H1 (cell line): Measurements from ENCODE around the gene C1GALT1. TPM values are rescaled to one million over a fixed set of nuclear protein-coding genes. Genes with fewer than 3 reads are reported as not detected.

Source experiments
- CTCF ChIA-PET: fragments of 300-600 bp; sonication (Branson Sonifier 250); formaldehyde crosslinking; loops from one replicate; lab custom pipeline; 2021; ENCODE audit not compliant: partially characterized antibody; lab: Charles Lee
- POLR2A ChIA-PET: fragments of 300-600 bp; sonication (Branson Sonifier 250); formaldehyde crosslinking; loops from one replicate; lab custom pipeline; 2021; ENCODE audit warnings: inconsistent platforms; ENCODE audit not compliant: partially characterized antibody; lab: Charles Lee
- DNase-seq, 2 experiments: peaks; one replicate each; pipeline versions ENCODE4 v3.0.0 to v3.0.0-alpha.2; 2010 to 2022; ENCODE audit warnings: low spot score in 2 of 2, low read depth in 1 of 2, mixed read lengths in 1 of 2
- FAIRE-seq: peaks from 2 replicates; lab custom pipeline; 2011; peaks lifted over from hg19 to GRCh38; lab: Jason Lieb, UNC
- H2AFZ ChIP-seq: 2 replicates; pipeline ENCODE4 v1.8.1; 2012; ENCODE audit warnings: low read length, inconsistent platforms
- H2AK5ac ChIP-seq: 2 replicates; pipeline ENCODE4 v1.6.1; 2013; ENCODE audit warnings: low read depth, low read length
- H2BK120ac ChIP-seq: replicated peaks from 2 replicates; pipeline ENCODE3; 2013; ENCODE audit warnings: low read depth, low read length, inconsistent platforms
- H2BK12ac ChIP-seq: 2 replicates; pipeline ENCODE4 v1.6.1; 2013; ENCODE audit warnings: low read depth, low read length
- H2BK15ac ChIP-seq: 2 replicates; pipeline ENCODE4 v1.6.1; 2013; ENCODE audit warnings: low read length
- H2BK20ac ChIP-seq: 2 replicates; pipeline ENCODE4 v1.6.1; 2013; ENCODE audit warnings: low read length
- H2BK5ac ChIP-seq: 2 replicates; pipeline ENCODE4 v1.6.1; 2013; ENCODE audit warnings: low read depth, low read length
- H3K14ac ChIP-seq: 2 replicates; pipeline ENCODE4 v1.6.1; 2013; ENCODE audit warnings: inconsistent platforms; ENCODE audit not compliant: insufficient read length
- H3K18ac ChIP-seq: 2 replicates; pipeline ENCODE4 v1.6.1; 2013; ENCODE audit warnings: low read length; ENCODE audit errors: extremely low read depth
- H3K23ac ChIP-seq: 2 replicates; pipeline ENCODE4 v1.6.1; 2013; ENCODE audit warnings: inconsistent platforms; ENCODE audit not compliant: insufficient read length
- H3K23me2 ChIP-seq: 2 replicates; pipeline ENCODE4 v1.6.1; 2013; ENCODE audit warnings: low read depth, low read length
- H3K27ac ChIP-seq: 2 replicates; pipeline ENCODE4 v1.6.1; 2011; ENCODE audit warnings: low read depth, low read length, inconsistent platforms
- H3K27me3 ChIP-seq, 4 experiments: replicated peaks in 1 of 4; 1 replicate in 1 of 4; 2 replicates in 3 of 4; pipeline versions ENCODE4 v1.6.1 to v1.8.1; 2011 to 2013; ENCODE audit warnings: low read length in 3 of 4, mild to moderate bottlenecking in 3 of 4, inconsistent platforms in 2 of 4, mixed read lengths in 2 of 4, moderate library complexity in 1 of 4; ENCODE audit not compliant: control insufficient read depth in 3 of 4, insufficient read depth in 3 of 4; ENCODE audit errors: extremely low read depth in 1 of 4
- H3K36me3 ChIP-seq, 4 experiments: 2 replicates each; pipeline versions ENCODE4 v1.6.1 to v1.8.1; 2011 to 2013; ENCODE audit warnings: mild to moderate bottlenecking in 4 of 4, low read length in 3 of 4, moderate library complexity in 2 of 4, control low read depth in 1 of 4, inconsistent platforms in 1 of 4; ENCODE audit not compliant: insufficient read depth in 4 of 4, control insufficient read depth in 2 of 4
- H3K4ac ChIP-seq: replicated peaks from 2 replicates; pipeline ENCODE3; 2013; ENCODE audit warnings: low read length, low read depth, mixed read lengths, inconsistent platforms; ENCODE audit not compliant: insufficient read length
- H3K4me1 ChIP-seq, 4 experiments: replicated peaks in 1 of 4; 1 replicate in 1 of 4; 2 replicates in 3 of 4; pipeline versions ENCODE4 v1.6.1 to v1.8.1; 2011 to 2013; ENCODE audit warnings: low read length in 3 of 4, inconsistent platforms in 2 of 4, mixed read lengths in 1 of 4; ENCODE audit not compliant: insufficient read depth in 4 of 4, control insufficient read depth in 3 of 4
- H3K4me2 ChIP-seq, 2 experiments: 2 replicates each; pipeline versions ENCODE4 v1.6.1 to v1.8.1; 2011 to 2013; ENCODE audit warnings: low read depth in 2 of 2, low read length in 2 of 2, control low read depth in 1 of 2, inconsistent platforms in 1 of 2, mild to moderate bottlenecking in 1 of 2; ENCODE audit not compliant: insufficient read depth in 1 of 2
- H3K4me3 ChIP-seq, 4 experiments: fragments of 200-600, 300-600 bp in 1 of 4; sonication (generic), shearing (Covaris generic), sonication (Bioruptor Twin) in 1 of 4; 2 replicates each; pipeline versions ENCODE4 v1.5.1 to v1.8.1; 2011 to 2016; ENCODE audit warnings: low read length in 4 of 4, low read depth in 3 of 4, control low read depth in 2 of 4, inconsistent platforms in 2 of 4, mild to moderate bottlenecking in 2 of 4, mixed read lengths in 1 of 4, moderate library complexity in 1 of 4; ENCODE audit not compliant: insufficient read depth in 2 of 4; ENCODE audit errors: extremely low read depth in 1 of 4
- H3K56ac ChIP-seq: replicated peaks from 2 replicates; pipeline ENCODE3; 2013; ENCODE audit warnings: low read depth, mild to moderate bottlenecking, mixed read lengths, low read length, inconsistent platforms; ENCODE audit not compliant: insufficient read length
- H3K79me1 ChIP-seq: 2 replicates; pipeline ENCODE4 v1.6.1; 2013; ENCODE audit warnings: low read depth, low read length, control low read depth
- H3K79me2 ChIP-seq, 2 experiments: 2 replicates each; pipeline versions ENCODE4 v1.6.1 to v1.8.1; 2012 to 2013; ENCODE audit warnings: low read length in 2 of 2, mild to moderate bottlenecking in 2 of 2, inconsistent platforms in 1 of 2; ENCODE audit not compliant: insufficient read depth in 2 of 2, control insufficient read depth in 1 of 2
- H3K9ac ChIP-seq, 4 experiments: replicated peaks in 1 of 4; 1 replicate in 1 of 4; 2 replicates in 3 of 4; pipeline versions ENCODE4 v1.6.1 to v1.8.1; 2011 to 2013; ENCODE audit warnings: low read depth in 3 of 4, low read length in 3 of 4, control low read depth in 2 of 4, mild to moderate bottlenecking in 2 of 4, moderate library complexity in 2 of 4, inconsistent platforms in 1 of 4; ENCODE audit errors: extremely low read depth in 1 of 4
- H3K9me3 ChIP-seq, 2 experiments: 2 replicates each; pipeline versions ENCODE4 v1.6.1 to v1.8.1; 2012 to 2013; ENCODE audit warnings: mild to moderate bottlenecking in 2 of 2, moderate library complexity in 2 of 2, control low read depth in 1 of 2, inconsistent platforms in 1 of 2, low read depth in 1 of 2, low read length in 1 of 2, mixed read lengths in 1 of 2; ENCODE audit not compliant: insufficient read depth in 2 of 2
- H4K20me1 ChIP-seq, 2 experiments: replicated peaks in 1 of 2; 2 replicates each; pipeline versions ENCODE3 to v1.8.1; 2011 to 2013; ENCODE audit warnings: inconsistent platforms in 2 of 2, low read length in 2 of 2, mild to moderate bottlenecking in 1 of 2; ENCODE audit not compliant: insufficient read depth in 2 of 2, control insufficient read depth in 1 of 2
- H4K5ac ChIP-seq: 2 replicates; pipeline ENCODE4 v1.6.1; 2013; ENCODE audit warnings: low read length, low read depth, mixed read lengths, inconsistent platforms; ENCODE audit not compliant: insufficient read length
- H4K8ac ChIP-seq: 2 replicates; pipeline ENCODE4 v1.8.0; 2013; ENCODE audit warnings: mild to moderate bottlenecking, moderate library complexity, low read length, inconsistent platforms; ENCODE audit not compliant: insufficient read depth; ENCODE audit errors: extremely low read depth
- H4K91ac ChIP-seq: replicated peaks from 2 replicates; pipeline ENCODE3; 2013; ENCODE audit warnings: low read length, mixed read lengths, inconsistent platforms; ENCODE audit not compliant: insufficient read length
- CEBPB ChIP-seq: IDR thresholded peaks from 2 replicates; pipeline ENCODE4 v1.6.1; 2012; ENCODE audit warnings: low read depth, low read length
- CREB1 ChIP-seq: IDR thresholded peaks from 2 replicates; pipeline ENCODE4 v1.6.1; 2012; ENCODE audit warnings: inconsistent platforms
- EGR1 ChIP-seq: IDR thresholded peaks from 2 replicates; pipeline ENCODE4 v1.6.1; 2011; ENCODE audit warnings: low read depth, low read length, borderline replicate concordance
- EP300 ChIP-seq, 2 experiments: IDR thresholded peaks; 1 replicate in 1 of 2; 2 replicates in 1 of 2; pipeline ENCODE4 v1.6.1; 2011 to 2012; ENCODE audit warnings: low read depth in 2 of 2, low read length in 2 of 2, mild to moderate bottlenecking in 2 of 2, borderline replicate concordance in 1 of 2, inconsistent platforms in 1 of 2, moderate library complexity in 1 of 2
- FOSL1 ChIP-seq: IDR thresholded peaks from 2 replicates; pipeline ENCODE4 v1.6.1; 2011; ENCODE audit warnings: mild to moderate bottlenecking, low read depth, low read length, moderate library complexity; ENCODE audit not compliant: insufficient read depth
- GABPA ChIP-seq: IDR thresholded peaks from 2 replicates; pipeline ENCODE4 v1.6.1; 2011; ENCODE audit warnings: mild to moderate bottlenecking, low read length, moderate library complexity, borderline replicate concordance; ENCODE audit not compliant: insufficient read depth
- NRF1 ChIP-seq: IDR thresholded peaks from 2 replicates; pipeline ENCODE4 v1.6.1; 2011; ENCODE audit warnings: mild to moderate bottlenecking, low read depth, low read length, improper control_type of control experiment
- PHF8 ChIP-seq: fragments of 200-600 bp; sonication (generic); conservative IDR thresholded peaks from 2 replicates; pipeline ENCODE4 v1.7.1; 2012; ENCODE audit warnings: low read depth, mild to moderate bottlenecking, inconsistent platforms, low read length, moderate library complexity
- POLR2A ChIP-seq, 2 experiments: IDR thresholded peaks; 1 replicate in 1 of 2; 2 replicates in 1 of 2; pipeline ENCODE4 v1.6.1; 2011; ENCODE audit warnings: low read depth in 2 of 2, low read length in 2 of 2, mild to moderate bottlenecking in 2 of 2; ENCODE audit errors: control extremely low read depth in 1 of 2
- POU5F1 ChIP-seq: IDR thresholded peaks from 2 replicates; pipeline ENCODE4 v1.6.1; 2011; ENCODE audit warnings: low read depth, mild to moderate bottlenecking, low read length, moderate library complexity
- RAD21 ChIP-seq, 2 experiments: IDR thresholded peaks in 1 of 2; conservative IDR thresholded peaks in 1 of 2; 2 replicates each; pipeline ENCODE4 v1.6.1; 2011; ENCODE audit warnings: low read depth in 2 of 2, low read length in 2 of 2, improper control_type of control experiment in 1 of 2, inconsistent platforms in 1 of 2, mild to moderate bottlenecking in 1 of 2, moderate library complexity in 1 of 2
- SP4 ChIP-seq: IDR thresholded peaks from 2 replicates; pipeline ENCODE4 v1.6.1; 2012; ENCODE audit warnings: low read length, inconsistent platforms
- TAF1 ChIP-seq: IDR thresholded peaks from 2 replicates; pipeline ENCODE4 v1.6.1; 2011; ENCODE audit warnings: mild to moderate bottlenecking, low read depth, low read length
- TAF7 ChIP-seq: optimal IDR thresholded peaks from 2 replicates; pipeline ENCODE3; 2011; ENCODE audit warnings: low read depth, mild to moderate bottlenecking, inconsistent platforms, low read length, moderate library complexity, borderline replicate concordance
- YY1 ChIP-seq: IDR thresholded peaks from 2 replicates; pipeline ENCODE4 v1.6.1; 2011; ENCODE audit warnings: low read depth, mild to moderate bottlenecking, low read length
- WGBS, 2 experiments: shearing (Covaris generic) in 1 of 2; methylation state at CpG; one replicate each; pipeline versions ENCODE4 v1.1.6 to v1.1.7; 2013 to 2015; ENCODE audit warnings: low lambda C conversion rate in 2 of 2, mixed read lengths in 2 of 2, inconsistent platforms in 1 of 2, low coverage in 1 of 2, missing lambda C conversion rate in 1 of 2; ENCODE audit not compliant: insufficient replicate concordance in 2 of 2, insufficient coverage in 1 of 2, insufficient read length in 1 of 2; ENCODE audit errors: extremely low coverage in 1 of 2, missing lambda C conversion rate in 1 of 2; 5-methylcytosine and 5-hydroxymethylcytosine counted together
- polyA plus RNA-seq, 7 experiments: library from polyadenylated mRNA; depleted of rRNA in 3 of 7; stranded (reverse) in 5 of 7; unstranded in 2 of 7; fragments of >200 nt in 5 of 7; fragments of 200-250 nt in 2 of 7; gene quantifications; 1 replicate in 5 of 7; 2 replicates in 1 of 7; 4 replicates in 1 of 7; pipeline versions ENCODE4 v1.2.1 to v1.2.3, GENCODE V29; 2011 to 2013; ENCODE audit warnings: missing spikeins in 2 of 7, mixed read lengths in 2 of 7
- total RNA-seq: library from RNA; stranded (reverse); fragmentation: NEBNext Ultra II Directional; extraction: Animal tissue kit (Norgen Biotek cat#: 25700); gene quantifications from 2 replicates; pipeline ENCODE4 v1.2.1, GENCODE V29; 2021

The C1GALT1 gene
- total and polyA plus RNA-seq, 2 of the 8 experiments (the other 6 are each of a cell fraction or from before 2014, with no cell fraction given): 18.7 to 94.2 TPM

DNA sequence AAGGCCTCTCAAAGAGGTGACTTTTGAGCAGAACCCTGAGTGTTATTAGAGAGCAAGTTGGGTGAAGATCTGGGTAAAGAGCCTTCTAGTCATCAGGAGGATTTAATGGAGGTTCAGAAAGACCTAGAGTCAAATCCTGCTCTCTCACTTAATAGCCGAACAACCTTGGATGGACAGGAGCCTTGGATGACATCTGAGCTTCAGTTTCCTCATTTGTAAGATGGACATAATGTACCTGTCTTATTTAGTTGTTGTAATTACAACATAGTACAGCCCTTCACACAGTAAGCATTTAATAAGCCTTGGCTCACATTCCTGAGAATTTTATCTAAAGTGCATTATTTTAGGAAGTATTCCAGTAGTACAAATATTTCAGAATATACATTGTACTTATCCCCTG lies 57.0 kb downstream of the C1GALT1 start:
- no peak overlapping the region for H3K9ac ChIP-seq
- DNase-seq (no peak), FAIRE-seq (no peak)
- H3K27me3 ChIP-seq: no peaks in the 10 kb centered on the region
- H3K9me3 ChIP-seq: no peaks in the 10 kb centered on the region
- no peak overlapping the region for H4K91ac ChIP-seq
- no peak overlapping the region for H3K4ac ChIP-seq
- no peak overlapping the region for H2BK15ac ChIP-seq
- H2BK120ac ChIP-seq: no peak overlapping the region
- H4K20me1 ChIP-seq: peaks cover 0 to 1% of the 10 kb centered on the region in 2 experiments
- H3K27ac ChIP-seq: no peak overlapping the region
- H3K79me1 ChIP-seq: no peaks in the 10 kb centered on the region
- no peaks in the 10 kb centered on the region for H3K23me2 ChIP-seq
- H3K4me2 ChIP-seq: no peak overlapping the region
- no peak overlapping the region for H2AFZ ChIP-seq
- H4K5ac ChIP-seq: no peak overlapping the region
- H3K23ac ChIP-seq: no peak overlapping the region
- H3K36me3 ChIP-seq: peaks cover 0 to 55% (median 8%) of the 10 kb centered on the region in 4 experiments; a peak in 5 of 8 replicates
- H3K18ac ChIP-seq: no peak overlapping the region
- no peak overlapping the region for H4K8ac ChIP-seq
- peaks cover 0 to 78% of the 10 kb centered on the region in 2 experiments; a peak in 2 of 4 replicates for H3K79me2 ChIP-seq
- no peak overlapping the region for H3K4me3 ChIP-seq
- 96% methylated on average over 1 of the region's 1 CpG; no CpG with 5 or more reads in 1 of the 2 experiments for WGBS, 2 experiments
- ChIA-PET POLR2A (interaction anchor here (0.9 kb wide), 1 partner anchor 14 kb away, joined by 3 read pairs; no protein-coding TSS in a partner anchor), CTCF (no interaction called here)
- H3K56ac ChIP-seq: no peak overlapping the region
- H2AK5ac ChIP-seq: no peak overlapping the region
- H2BK5ac ChIP-seq: no peak overlapping the region
- no peak overlapping the region for H2BK20ac ChIP-seq
- no peak overlapping the region for H3K14ac ChIP-seq
- peaks cover 0 to 14% (median 6%) of the 10 kb centered on the region in 4 experiments; a peak in 3 of 7 replicates for H3K4me1 ChIP-seq
- no peak overlapping the region for H2BK12ac ChIP-seq
- TF ChIP-seq SP4: no peak
- TF ChIP-seq POLR2A (IDR thresholded peaks at IDR 0.05; ENCODE audit: control extremely low read depth in 1 of 2, low read depth in 2 of 2, low read length in 2 of 2): no peak
- TF ChIP-seq EGR1: no peak
- TF ChIP-seq YY1: no peak
- no peak for TF ChIP-seq CREB1
- no peak for TF ChIP-seq TAF1
- no peak for TF ChIP-seq NRF1
- TF ChIP-seq EP300 (IDR thresholded peaks at IDR 0.05; ENCODE audit: borderline replicate concordance in 1 of 2, low read depth in 2 of 2, low read length in 2 of 2): no peak
- no peak for TF ChIP-seq TAF7
- TF ChIP-seq FOSL1: no peak
- TF ChIP-seq GABPA: no peak
- TF ChIP-seq RAD21 (IDR thresholded peaks at IDR 0.05 in 1 of 2, conservative IDR thresholded peaks at IDR 0.05 in 1 of 2; ENCODE audit: low read depth in 2 of 2, low read length in 2 of 2): no peak
- TF ChIP-seq POU5F1: no peak
- TF ChIP-seq CEBPB: no peak
- TF ChIP-seq PHF8: no peak
